Measurements from ENCODE around the gene PPP3CB. TPM values are rescaled to one million over a fixed set of nuclear protein-coding genes. Genes with fewer than 3 reads are reported as not detected.

The PPP3CB gene
- total and polyA plus RNA-seq, 2 donors (not counting 3 experiments of a cell fraction or from before 2014, with no cell fraction given): 13.5 to 30.4 TPM

- DNase-seq (ENCODE audit: low read depth, low spot score): no peak
- ChIA-PET POLR2A (no interaction called here), CTCF (interaction anchor here (0.6 to 1.1 kb wide), 2 partner anchors 16 to 63 kb away, joined by 3 to 5 read pairs; no protein-coding TSS in a partner anchor)
- Histone ChIP-seq H3K9me1 (replicated peaks; ENCODE audit: control insufficient read depth, extremely low read depth, insufficient read depth, low read length) (no peaks in the 10 kb centered on the region), H2AFZ (ENCODE audit: low read depth, low read length) (no peak overlapping the region), H3K27me3 (ENCODE audit: control insufficient read depth in 2 of 2, insufficient read depth in 2 of 2, low read length in 2 of 2) (no peaks in the 10 kb centered on the region), H3K4me1 (ENCODE audit: control insufficient read depth, extremely low read depth, insufficient read depth, low read length) (no peaks in the 10 kb centered on the region), H3K36me3 (ENCODE audit: control insufficient read depth in 2 of 2, extremely low read depth in 1 of 2, insufficient read depth in 2 of 2, low read length in 2 of 2) (peaks cover 0 to 2% of the 10 kb centered on the region in 2 experiments), H3K4me2 (ENCODE audit: insufficient read depth, low read length) (no peak overlapping the region), H4K20me1 (replicated peaks; ENCODE audit: control insufficient read depth, extremely low read depth, insufficient read depth, low read length) (no peaks in the 10 kb centered on the region), H3K79me2 (ENCODE audit: control insufficient read depth, insufficient read depth, low read length) (no peaks in the 10 kb centered on the region), H3K4me3 (replicated peaks in 1 of 3; ENCODE audit: insufficient read depth in 1 of 3, low read depth in 1 of 3, low read length in 3 of 3) (no peak overlapping the region), H3K9ac (replicated peaks; ENCODE audit: extremely low read depth, insufficient read depth, low read length) (no peak overlapping the region), H3K9me3 (replicated peaks; ENCODE audit: control insufficient read depth, insufficient read depth, low read length) (no peaks in the 10 kb centered on the region), H3K27ac (ENCODE audit: insufficient read depth, low read depth, low read length) (no peak overlapping the region)
- intact Hi-C loops (cut with micrococcal nuclease) (no loop called here), dilution Hi-C loops (cut with MboI; ENCODE audit: extremely low pct_ligation_motif_present, low sequenced_read_pairs) (no loop called here)
- BruUV-seq (replicated peaks): no TSS peak
- FAIRE-seq: no peak
- no peak for TF ChIP-seq FOS (IDR thresholded peaks at IDR 0.05; ENCODE audit: borderline replicate concordance, insufficient read depth, low read length)
- TF ChIP-seq JUN (IDR thresholded peaks at IDR 0.05; ENCODE audit: borderline replicate concordance, insufficient read depth, insufficient read length, low read depth): no peak
- TF ChIP-seq MAX (IDR thresholded peaks at IDR 0.05; ENCODE audit: insufficient read depth, insufficient read length): no peak
- no peak for TF ChIP-seq CTCF (IDR thresholded peaks at IDR 0.05; ENCODE audit: extremely low read depth in 1 of 2, insufficient read depth in 1 of 2, low read depth in 1 of 2, low read length in 2 of 2)
- no peak for TF ChIP-seq POLR2AphosphoS5 (IDR thresholded peaks at IDR 0.05; ENCODE audit: insufficient read depth, low read depth, low read length)
- no peak for TF ChIP-seq POLR2A (IDR thresholded peaks at IDR 0.05; ENCODE audit: low read depth, low read length)
- no peak for TF ChIP-seq GATA2 (IDR thresholded peaks at IDR 0.05; ENCODE audit: insufficient read depth, insufficient read length, low read depth, low read length)
- TF ChIP-seq EZH2 (IDR thresholded peaks at IDR 0.05; ENCODE audit: borderline replicate concordance, low read depth, low read length, severe bottlenecking): no peak
- TF ChIP-seq MYC (IDR thresholded peaks at IDR 0.05; ENCODE audit: low read depth, low read length): no peak
Measured at GRCh38 chr10:73545357-73545756, 49.5 kb upstream of the PPP3CB start.

All from endothelial cell of umbilical vein (primary cell).